GM21367 (cell line): ENCODE measurements around the gene CRY2.
A peak's percentile ranks its signal among the peaks of the same experiment; 100 is the strongest.
"Not testable (repeated sequence)": the region's sequence is repeated elsewhere in the genome, so short reads cannot be mapped to it uniquely, and the experiment has no call there.

Source experiments
- ATAC-seq: cut with Tn5 transposase; IDR thresholded peaks from one replicate; pipeline ENCODE4 v1.9.1; 2021; ENCODE audit not compliant: unreplicated experiment

CRY2 gene

GRCh38 chr11:45811571-45812290 lies 35.5 kb upstream of the CRY2 start:
- ATAC-seq: no peak

GRCh38 chr11:45812581-45813548 lies 34.4 kb upstream of the CRY2 start:
- no peak for ATAC-seq

GRCh38 chr11:45815747-45816146 lies 31.5 kb upstream of the CRY2 start:
- no peak for ATAC-seq

GRCh38 chr11:45816614-45817013 lies 30.7 kb upstream of the CRY2 start:
- ATAC-seq: no peak

- ATAC-seq: peak; percentile 76
Measured at GRCh38 chr11:45817191-45817590, 30.1 kb upstream of the CRY2 start.

GRCh38 chr11:45818961-45819605 lies 28.2 kb upstream of the CRY2 start:
- no peak for ATAC-seq

- ATAC-seq: no peak
Measured at GRCh38 chr11:45820211-45820857, 26.9 kb upstream of the CRY2 start.

GRCh38 chr11:45826492-45826891 lies 20.8 kb upstream of the CRY2 start:
- not testable (repeated sequence) for ATAC-seq

- no peak for ATAC-seq
Measured at GRCh38 chr11:45827123-45827522, 20.2 kb upstream of the CRY2 start.

- ATAC-seq: no peak
Measured at GRCh38 chr11:45828996-45829395, 18.3 kb upstream of the CRY2 start.

- ATAC-seq: no peak
Measured at GRCh38 chr11:45830596-45830995, 16.7 kb upstream of the CRY2 start.

- ATAC-seq: no peak
Measured at GRCh38 chr11:45832811-45833441, 14.3 kb upstream of the CRY2 start.

- ATAC-seq: no peak
Measured at GRCh38 chr11:45833761-45834160, 13.5 kb upstream of the CRY2 start.

- no peak for ATAC-seq
Measured at GRCh38 chr11:45834298-45834756, 12.9 kb upstream of the CRY2 start.

- no peak for ATAC-seq
Measured at GRCh38 chr11:45839204-45839603, 8.1 kb upstream of the CRY2 start.

- not testable (repeated sequence) for ATAC-seq
Measured at GRCh38 chr11:45840251-45840650, 7.0 kb upstream of the CRY2 start.

- ATAC-seq: no peak
Measured at GRCh38 chr11:45843158-45843924, 3.9 kb upstream of the CRY2 start.

- ATAC-seq: no peak
Measured at GRCh38 chr11:45844822-45845578, 2.3 kb upstream of the CRY2 start.

GRCh38 chr11:45846174-45846675 lies 1.1 kb upstream of the CRY2 start:
- no peak for ATAC-seq
